Tibial nerve (tissue), 3 donors: ENCODE results near the gene TAOK3.

ENCODE experiments used
- POLR2A ChIP-seq, 2 donors: fragments of 450-650 bp; IDR thresholded peaks; one replicate each; pipeline ENCODE4 v1.6.1; 2017; ENCODE audit warnings: antibody characterized with exemption in 2 of 2, mild to moderate bottlenecking in 2 of 2, moderate library complexity in 2 of 2
- TF ChIP-seq, protein P1 (sequence below), 5 experiments: fragments of 200-600 bp in 3 of 5; fragments of 450-650 bp in 2 of 5; sonication (generic) in 3 of 5; IDR thresholded peaks; one replicate each; pipeline ENCODE4 v1.5.1; 2016 to 2019; ENCODE audit warnings: antibody characterized with exemption in 5 of 5, mild to moderate bottlenecking in 3 of 5, moderate library complexity in 2 of 5

DNA sequence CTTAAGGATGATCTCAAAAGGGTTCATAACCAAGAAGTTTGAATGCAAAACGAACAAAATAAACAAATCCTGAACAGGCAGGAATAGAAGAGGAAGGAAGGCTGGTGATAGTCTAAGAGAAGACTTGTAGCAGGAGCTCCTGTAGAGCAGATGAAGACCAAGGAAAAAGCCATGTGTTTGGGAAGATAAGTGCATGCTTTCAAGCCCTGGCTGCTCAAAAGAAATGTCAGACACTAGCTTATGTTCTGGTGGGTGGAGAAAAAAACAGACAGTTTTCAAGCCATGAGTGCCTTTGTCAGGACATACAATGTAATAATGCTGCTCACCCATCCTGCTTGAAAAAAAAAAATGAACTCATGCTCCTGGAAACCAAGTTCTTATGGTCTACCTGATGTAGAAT lies 27.4 kb downstream of the TAOK3 start:
- TF ChIP-seq, protein P1, sequence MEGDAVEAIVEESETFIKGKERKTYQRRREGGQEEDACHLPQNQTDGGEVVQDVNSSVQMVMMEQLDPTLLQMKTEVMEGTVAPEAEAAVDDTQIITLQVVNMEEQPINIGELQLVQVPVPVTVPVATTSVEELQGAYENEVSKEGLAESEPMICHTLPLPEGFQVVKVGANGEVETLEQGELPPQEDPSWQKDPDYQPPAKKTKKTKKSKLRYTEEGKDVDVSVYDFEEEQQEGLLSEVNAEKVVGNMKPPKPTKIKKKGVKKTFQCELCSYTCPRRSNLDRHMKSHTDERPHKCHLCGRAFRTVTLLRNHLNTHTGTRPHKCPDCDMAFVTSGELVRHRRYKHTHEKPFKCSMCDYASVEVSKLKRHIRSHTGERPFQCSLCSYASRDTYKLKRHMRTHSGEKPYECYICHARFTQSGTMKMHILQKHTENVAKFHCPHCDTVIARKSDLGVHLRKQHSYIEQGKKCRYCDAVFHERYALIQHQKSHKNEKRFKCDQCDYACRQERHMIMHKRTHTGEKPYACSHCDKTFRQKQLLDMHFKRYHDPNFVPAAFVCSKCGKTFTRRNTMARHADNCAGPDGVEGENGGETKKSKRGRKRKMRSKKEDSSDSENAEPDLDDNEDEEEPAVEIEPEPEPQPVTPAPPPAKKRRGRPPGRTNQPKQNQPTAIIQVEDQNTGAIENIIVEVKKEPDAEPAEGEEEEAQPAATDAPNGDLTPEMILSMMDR (IDR thresholded peaks at IDR 0.05) = no peak
- TF ChIP-seq POLR2A (IDR thresholded peaks at IDR 0.05) = no peak
